GM18907 (cell line): Measurements from ENCODE around the gene CRYBA2.

Source experiments
- ATAC-seq: cut with Tn5 transposase; IDR thresholded peaks from one replicate; pipeline ENCODE4 v1.9.1; 2021; ENCODE audit warnings: mild to moderate bottlenecking, moderate library complexity; ENCODE audit not compliant: unreplicated experiment

CRYBA2 gene

GRCh38 chr2:219023045-219023605 lies 29.9 kb upstream of the CRYBA2 start:
- no peak for ATAC-seq

- no peak for ATAC-seq
Measured at GRCh38 chr2:219022616-219023015, 29.4 kb upstream of the CRYBA2 start.

GRCh38 chr2:219022041-219022440 lies 28.8 kb upstream of the CRYBA2 start:
- no peak for ATAC-seq

- ATAC-seq: no peak
Measured at GRCh38 chr2:219021591-219021990, 28.4 kb upstream of the CRYBA2 start.

- no peak for ATAC-seq
Measured at GRCh38 chr2:219020604-219021365, 27.6 kb upstream of the CRYBA2 start.

GRCh38 chr2:219019436-219019835 lies 26.2 kb upstream of the CRYBA2 start:
- ATAC-seq: no peak

- no peak for ATAC-seq
Measured at GRCh38 chr2:219018726-219019125, 25.5 kb upstream of the CRYBA2 start.

- no peak for ATAC-seq
Measured at GRCh38 chr2:219018286-219018685, 25.1 kb upstream of the CRYBA2 start.

- ATAC-seq: no peak
Measured at GRCh38 chr2:219017201-219017931, 24.1 kb upstream of the CRYBA2 start.

- no peak for ATAC-seq
Measured at GRCh38 chr2:219016721-219017120, 23.5 kb upstream of the CRYBA2 start.

GRCh38 chr2:219010873-219011272 lies 17.7 kb upstream of the CRYBA2 start:
- ATAC-seq: no peak

- no peak for ATAC-seq
Measured at GRCh38 chr2:219010162-219010756, 17.0 kb upstream of the CRYBA2 start.

GRCh38 chr2:219009294-219009693 lies 16.1 kb upstream of the CRYBA2 start:
- no peak for ATAC-seq

GRCh38 chr2:219003979-219004378 lies 10.8 kb upstream of the CRYBA2 start:
- no peak for ATAC-seq

- no peak for ATAC-seq
Measured at GRCh38 chr2:219003267-219003634, 10.0 kb upstream of the CRYBA2 start.

GRCh38 chr2:219002395-219003266 lies 9.4 kb upstream of the CRYBA2 start:
- no peak for ATAC-seq

- no peak for ATAC-seq
Measured at GRCh38 chr2:219001577-219002394, 8.6 kb upstream of the CRYBA2 start.

- no peak for ATAC-seq
Measured at GRCh38 chr2:219001100-219001576, 7.9 kb upstream of the CRYBA2 start.

GRCh38 chr2:219000569-219000960 lies 7.3 kb upstream of the CRYBA2 start:
- no peak for ATAC-seq
